AG09309 (cell line): ENCODE data around the gene XPO1.

Experiments
- DNase-seq: peaks from one replicate; pipeline ENCODE4 v3.0.0-alpha.2; 2010; ENCODE audit warnings: low read depth
- H3K4me3 ChIP-seq: 2 replicates; pipeline ENCODE4 v1.5.1; 2011; ENCODE audit warnings: mild to moderate bottlenecking, low read depth, low read length, moderate library complexity; ENCODE audit not compliant: control insufficient read depth
- CTCF ChIP-seq: IDR thresholded peaks from 2 replicates; pipeline ENCODE4 v1.5.1; 2011; ENCODE audit warnings: mild to moderate bottlenecking, low read depth, low read length, inconsistent platforms; ENCODE audit not compliant: insufficient read depth, control insufficient read depth; ENCODE audit errors: missing control alignments

XPO1 gene

GRCh38 chr2:61433606-61434005, 104.5 kb downstream of the XPO1 start:
- H3K4me3 ChIP-seq = no peak overlapping the region
- DNase-seq = no peak
- TF ChIP-seq CTCF = no peak

DNA sequence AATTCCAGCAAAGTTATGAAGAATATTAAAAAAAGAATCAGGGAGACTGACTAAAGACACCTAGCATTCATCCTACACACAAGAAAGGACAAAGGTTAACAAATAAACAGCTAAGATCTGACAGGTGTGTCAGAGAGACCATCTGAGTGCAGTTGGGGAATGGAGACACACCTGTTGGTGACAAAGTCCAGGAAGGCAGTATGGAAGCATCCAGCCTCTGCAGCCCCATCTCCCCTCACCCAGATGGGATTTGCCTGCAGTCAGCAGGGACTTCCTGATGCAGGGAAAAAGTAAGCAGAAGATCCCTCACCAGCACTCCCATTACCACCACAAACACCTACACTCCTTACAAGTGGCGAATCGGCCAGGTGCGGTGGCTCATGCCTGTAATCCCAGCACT, 105.2 kb downstream of the XPO1 start:
- DNase-seq = no peak
- no peak overlapping the region for H3K4me3 ChIP-seq
- TF ChIP-seq CTCF = no peak

DNA sequence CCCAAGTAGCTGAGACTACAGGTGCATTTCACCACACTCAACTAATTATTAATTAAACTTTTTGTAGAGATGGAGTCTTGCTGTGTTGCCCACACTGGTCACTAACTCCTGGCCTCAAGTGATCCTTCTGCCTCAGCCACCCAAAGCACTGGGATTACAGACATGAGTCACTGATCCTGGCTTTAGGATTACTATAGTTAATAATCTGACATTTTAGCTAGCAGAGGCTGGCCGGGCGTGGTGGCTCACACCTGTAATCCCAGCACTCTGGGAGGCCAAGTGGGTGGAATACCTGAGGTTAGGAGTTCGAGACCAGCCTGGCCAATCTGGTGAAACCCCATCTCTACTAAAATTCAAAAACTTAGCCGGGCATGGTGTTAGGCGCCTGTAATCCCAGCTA, 106.8 kb downstream of the XPO1 start:
- no peak for TF ChIP-seq CTCF

More for the DNA sequence above, 106.8 kb downstream of the XPO1 start:
- no peak overlapping the region for H3K4me3 ChIP-seq
- DNase-seq = no peak
